ENCODE data around the gene PRKCQ. TPM values are rescaled to one million over a fixed set of nuclear protein-coding genes. Genes with fewer than 3 reads are reported as not detected.
"Not testable (repeated sequence)": the region's sequence is repeated elsewhere in the genome, so short reads cannot be mapped to it uniquely, and the experiment has no call there.

Gene PRKCQ
- total RNA-seq, 1 experiment from 2014 or later, result 9.8 TPM

GRCh38 chr10:6482737-6483357 is 97.2 kb downstream of the PRKCQ start:
- in situ Hi-C loops (cut with HindIII; ENCODE audit: low pct_unique_long_range_greater_than_20kb, low sequenced_read_pairs), result no loop called here
- DNase-seq (ENCODE audit: low read depth), result no peak

- in situ Hi-C loops (cut with HindIII; ENCODE audit: low pct_unique_long_range_greater_than_20kb, low sequenced_read_pairs), result no loop called here
- no peak for DNase-seq (ENCODE audit: low read depth)
Measured at GRCh38 chr10:6478722-6479121, 101.4 kb downstream of the PRKCQ start.

- in situ Hi-C loops (cut with HindIII; ENCODE audit: low pct_unique_long_range_greater_than_20kb, low sequenced_read_pairs), result no loop called here
- peak; percentile 29 for DNase-seq (ENCODE audit: low read depth)
Measured at GRCh38 chr10:6476989-6477388, 103.1 kb downstream of the PRKCQ start.

DNA sequence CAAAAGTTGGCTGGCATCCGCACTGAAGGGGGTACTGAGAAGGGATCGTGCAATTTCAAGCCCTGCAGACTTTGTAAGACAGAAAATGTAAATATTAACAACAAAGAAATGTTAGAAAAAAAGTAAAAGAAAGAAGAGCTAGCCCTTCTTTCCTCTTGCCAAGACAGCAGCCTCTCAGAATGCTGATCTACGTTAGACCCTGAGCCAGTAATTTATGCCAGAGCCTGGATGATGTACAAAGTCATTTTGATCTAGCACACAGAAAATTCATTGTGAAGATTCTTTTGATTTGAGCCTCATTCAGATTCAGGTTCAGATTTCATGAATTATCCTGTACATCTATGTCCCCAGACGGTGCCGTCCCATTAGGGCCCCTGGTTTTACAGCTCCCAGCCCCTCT is 105.2 kb downstream of the PRKCQ start:
- in situ Hi-C loops (cut with HindIII; ENCODE audit: low pct_unique_long_range_greater_than_20kb, low sequenced_read_pairs), result no loop called here
- no peak for DNase-seq (ENCODE audit: low read depth)

- DNase-seq (ENCODE audit: low read depth), result peak; percentile 45
- in situ Hi-C loops (cut with HindIII; ENCODE audit: low pct_unique_long_range_greater_than_20kb, low sequenced_read_pairs), result no loop called here
Measured at GRCh38 chr10:6473901-6474370, 106.1 kb downstream of the PRKCQ start.

- in situ Hi-C loops (cut with HindIII; ENCODE audit: low pct_unique_long_range_greater_than_20kb, low sequenced_read_pairs), result no loop called here
- no peak for DNase-seq (ENCODE audit: low read depth)
Measured at GRCh38 chr10:6473430-6473829, 106.6 kb downstream of the PRKCQ start.

DNA sequence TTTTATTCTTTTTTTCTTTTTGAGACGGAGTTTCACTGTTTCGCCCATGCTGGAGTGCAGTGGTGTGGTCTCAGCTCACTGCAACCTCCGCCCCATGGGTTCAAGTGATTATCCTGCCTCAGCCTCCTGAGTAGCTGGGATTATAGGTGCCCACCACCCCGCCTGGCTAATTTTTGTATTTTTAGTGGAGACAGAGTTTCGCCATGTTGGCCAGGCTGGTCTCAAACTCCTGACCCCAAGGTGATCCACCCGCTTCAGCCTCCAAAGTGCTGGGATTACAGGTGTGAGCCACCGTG is 107.4 kb downstream of the PRKCQ start:
- DNase-seq (ENCODE audit: low read depth), result peak; percentile 30
- in situ Hi-C loops (cut with HindIII; ENCODE audit: low pct_unique_long_range_greater_than_20kb, low sequenced_read_pairs), result not testable (repeated sequence)

DNA sequence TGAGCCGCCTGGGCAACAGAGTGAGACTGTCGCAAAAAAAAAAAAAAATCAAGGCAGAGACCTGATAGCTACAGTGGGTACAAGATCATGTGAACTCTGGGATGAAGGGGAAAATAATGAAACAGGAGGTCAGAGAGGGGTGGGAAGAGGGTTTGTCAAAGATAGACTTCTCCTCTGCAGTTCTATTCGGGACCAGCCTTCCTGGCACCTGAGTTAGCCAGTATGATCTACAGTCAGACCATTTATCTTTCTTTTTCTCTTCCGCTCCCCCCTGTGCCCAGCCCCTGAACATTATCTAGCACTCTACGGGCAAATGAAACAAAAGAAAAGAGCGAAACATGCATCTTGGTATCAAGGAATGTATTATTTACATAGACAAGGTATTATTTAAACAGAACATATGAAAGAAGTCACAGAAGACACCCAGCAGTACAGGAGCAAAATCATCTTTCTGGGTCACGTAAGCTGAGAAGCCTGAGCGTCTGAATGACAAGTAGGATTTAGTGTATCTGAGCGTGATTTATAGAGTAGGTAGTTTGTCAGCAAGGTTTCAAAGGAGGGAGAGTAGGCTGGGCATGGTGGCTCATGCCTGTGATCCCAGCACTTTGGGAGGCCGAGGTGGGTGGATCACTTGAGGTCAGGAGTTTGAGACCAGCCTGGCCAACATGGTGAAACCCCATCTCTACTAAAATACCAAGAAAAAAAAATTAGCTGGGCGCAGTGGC is 109.0 kb downstream of the PRKCQ start:
- in situ Hi-C loops (cut with HindIII; ENCODE audit: low pct_unique_long_range_greater_than_20kb, low sequenced_read_pairs), result no loop called here
- no peak for DNase-seq (ENCODE audit: low read depth)

GRCh38 chr10:6469661-6470060 is 110.4 kb downstream of the PRKCQ start:
- DNase-seq (ENCODE audit: low read depth), result no peak
- in situ Hi-C loops (cut with HindIII; ENCODE audit: low pct_unique_long_range_greater_than_20kb, low sequenced_read_pairs), result no loop called here

- DNase-seq (ENCODE audit: low read depth), result peak; percentile 64
- in situ Hi-C loops (cut with HindIII; ENCODE audit: low pct_unique_long_range_greater_than_20kb, low sequenced_read_pairs), result no loop called here
Measured at GRCh38 chr10:6465854-6466601, 114.0 kb downstream of the PRKCQ start.

GRCh38 chr10:6465437-6465836 is 114.6 kb downstream of the PRKCQ start:
- in situ Hi-C loops (cut with HindIII; ENCODE audit: low pct_unique_long_range_greater_than_20kb, low sequenced_read_pairs), result no loop called here
- peak; percentile 80 for DNase-seq (ENCODE audit: low read depth)

GRCh38 chr10:6464862-6465430 is 115.1 kb downstream of the PRKCQ start:
- DNase-seq (ENCODE audit: low read depth), result peak; percentile 77
- in situ Hi-C loops (cut with HindIII; ENCODE audit: low pct_unique_long_range_greater_than_20kb, low sequenced_read_pairs), result no loop called here

- no peak for DNase-seq (ENCODE audit: low read depth)
- in situ Hi-C loops (cut with HindIII; ENCODE audit: low pct_unique_long_range_greater_than_20kb, low sequenced_read_pairs), result no loop called here
Measured at GRCh38 chr10:6463366-6463765, 116.7 kb downstream of the PRKCQ start.

- in situ Hi-C loops (cut with HindIII; ENCODE audit: low pct_unique_long_range_greater_than_20kb, low sequenced_read_pairs), result no loop called here
- DNase-seq (ENCODE audit: low read depth), result peak; percentile 56
Measured at GRCh38 chr10:6461961-6462360, 118.1 kb downstream of the PRKCQ start.

- no peak for DNase-seq (ENCODE audit: low read depth)
- in situ Hi-C loops (cut with HindIII; ENCODE audit: low pct_unique_long_range_greater_than_20kb, low sequenced_read_pairs), result no loop called here
Measured at GRCh38 chr10:6460861-6461409, 119.1 kb downstream of the PRKCQ start.

GRCh38 chr10:6458814-6459213 is 121.3 kb downstream of the PRKCQ start:
- in situ Hi-C loops (cut with HindIII; ENCODE audit: low pct_unique_long_range_greater_than_20kb, low sequenced_read_pairs), result no loop called here
- DNase-seq (ENCODE audit: low read depth), result no peak

- in situ Hi-C loops (cut with HindIII; ENCODE audit: low pct_unique_long_range_greater_than_20kb, low sequenced_read_pairs), result no loop called here
- DNase-seq (ENCODE audit: low read depth), result no peak
Measured at GRCh38 chr10:6457376-6457775, 122.7 kb downstream of the PRKCQ start.

- DNase-seq (ENCODE audit: low read depth), result no peak
- in situ Hi-C loops (cut with HindIII; ENCODE audit: low pct_unique_long_range_greater_than_20kb, low sequenced_read_pairs), result no loop called here
Measured at GRCh38 chr10:6456067-6456466, 124.0 kb downstream of the PRKCQ start.

- in situ Hi-C loops (cut with HindIII; ENCODE audit: low pct_unique_long_range_greater_than_20kb, low sequenced_read_pairs), result no loop called here
- DNase-seq (ENCODE audit: low read depth), result no peak
Measured at GRCh38 chr10:6455592-6455991, 124.5 kb downstream of the PRKCQ start.
